Right renal cortex interstitium (tissue), 3 donors: Measurements from ENCODE around the gene CD2AP. TPM values are rescaled to one million over a fixed set of nuclear protein-coding genes. Genes with fewer than 3 reads are reported as not detected.

Source experiments
- DNase-seq, 3 donors: peaks; one replicate each; pipeline ENCODE4 v3.0.0-alpha.2; 2013; ENCODE audit warnings: low read depth in 3 of 3, low spot score in 2 of 3
- polyA plus RNA-seq, 3 donors: library from polyadenylated mRNA; unstranded; fragments of 120-200 nt; gene quantifications; one replicate each; pipeline ENCODE4 v1.2.1, GENCODE V29; 2013; ENCODE audit not compliant: insufficient read length in 3 of 3

The CD2AP gene
- polyA plus RNA-seq, 3 donors, result 81.4 to 88.2 (median 87.7) TPM

DNA sequence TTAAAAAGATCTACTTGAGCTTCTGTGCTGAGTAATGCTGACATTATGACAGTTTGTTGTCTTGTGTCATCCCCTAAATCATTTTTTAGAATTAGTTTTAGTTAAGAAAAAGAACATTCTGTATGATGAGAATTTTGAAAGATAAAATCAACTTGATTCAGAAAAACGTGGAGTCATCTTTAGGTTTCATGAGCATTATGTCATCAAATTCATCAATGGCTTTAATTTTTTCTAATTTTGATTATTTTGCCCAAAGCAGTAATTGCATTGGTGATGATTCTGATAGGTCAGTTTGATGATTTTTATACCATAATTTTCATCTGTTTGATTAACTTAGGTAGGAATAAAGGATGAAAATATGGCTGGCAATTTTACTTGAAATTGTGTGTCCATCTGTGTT, 194.2 kb downstream of the CD2AP start:
- DNase-seq, result no peak

DNA sequence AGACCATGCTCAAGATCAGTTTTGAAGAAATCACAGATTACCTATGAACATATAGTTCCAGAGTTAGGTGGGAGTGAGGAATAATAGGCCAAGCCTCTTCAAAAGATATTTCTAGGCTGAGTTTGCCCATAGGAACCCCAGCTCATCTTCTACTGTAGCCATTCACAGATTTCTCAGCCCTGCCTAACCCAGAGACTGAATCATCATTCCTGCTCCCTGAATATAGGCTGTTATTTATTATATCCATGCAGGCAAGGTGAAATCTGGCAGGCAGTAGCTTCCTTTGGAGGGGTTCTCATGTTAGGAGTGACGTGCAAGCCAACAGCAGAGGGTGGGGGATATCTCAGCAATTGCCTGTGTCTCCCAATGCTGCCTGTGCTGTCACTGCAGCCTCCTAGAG, 195.2 kb downstream of the CD2AP start:
- DNase-seq, result no peak

DNA sequence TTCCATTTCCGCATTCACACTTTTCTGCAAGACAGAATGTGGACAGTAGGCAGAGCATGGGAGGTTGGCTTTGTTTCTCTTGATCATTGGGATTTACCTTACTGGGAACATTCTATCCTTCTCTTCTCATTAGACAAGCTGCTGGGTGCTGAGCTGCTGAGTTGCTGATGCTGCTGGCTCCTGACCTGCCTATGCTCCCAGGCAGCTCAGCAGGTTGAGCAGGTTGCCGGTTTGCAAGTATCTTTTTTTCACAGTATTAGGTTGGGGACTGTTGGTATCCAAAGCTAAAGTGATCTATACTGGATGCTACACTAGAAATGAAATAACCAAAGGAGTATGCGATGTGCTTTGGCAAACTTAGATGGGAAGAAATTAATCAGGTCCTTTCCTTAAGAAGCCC, 197.1 kb downstream of the CD2AP start:
- no peak for DNase-seq

Other genes with a start within 250 kb of the CD2AP start
- gene TNFRSF21, start 167.9 kb upstream of the CD2AP start, polyA plus RNA-seq, result 10 to 100 TPM; 28.2 to 35.2 (median 31.4) TPM
- under 1 TPM in 2 of 3 donors, not detected in 1; 0.12 to 0.13 TPM for gene ADGRF4, start 220.8 kb downstream of the CD2AP start, polyA plus RNA-seq